HepG2 (cell line): ENCODE results near the gene CFAP45. TPM values are rescaled to one million over a fixed set of nuclear protein-coding genes. Genes with fewer than 3 reads are reported as not detected.

Source experiments
- AGO1 ChIP-seq: fragments of 200-400 bp; formaldehyde crosslinking; IDR thresholded peaks from 2 replicates; pipeline ENCODE4 v1.6.1; 2017; ENCODE audit warnings: mild to moderate bottlenecking, low read depth, low read length, moderate library complexity; ENCODE audit not compliant: poor library complexity, severe bottlenecking
- NFE2L2 ChIP-seq: fragments of 150-350 bp; IDR thresholded peaks from 2 replicates; pipeline ENCODE4 v1.6.1; 2014; ENCODE audit warnings: low read length
- polyA plus RNA-seq, 8 experiments: library from polyadenylated mRNA; depleted of rRNA in 3 of 8; stranded (reverse) in 7 of 8; unstranded in 1 of 8; fragments of >200 nt; fragmentation: Illumina TruSeq in 4 of 8; extraction: Trizol in 4 of 8; gene quantifications; 2 replicates each; pipeline versions ENCODE4 v1.2.1 to v1.2.3, GENCODE V29; 2011 to 2016; ENCODE audit warnings: low read depth in 4 of 8, missing spikeins in 1 of 8, mixed read lengths in 1 of 8; ENCODE audit not compliant: insufficient read depth in 1 of 8
- total RNA-seq, 5 experiments: library from RNA; depleted of rRNA; stranded (reverse); fragments of >200 nt; fragmentation: Illumina TruSeq; extraction: Trizol; gene quantifications; 2 replicates each; pipeline ENCODE4 v1.2.3, GENCODE V29; 2016; ENCODE audit warnings: low read depth in 1 of 5
- TF ChIP-seq, protein P1 (sequence below), 2 experiments: fragments of 450-650 bp in 1 of 2; sonication (generic) in 1 of 2; formaldehyde crosslinking in 1 of 2; IDR thresholded peaks; 2 replicates each; pipeline versions ENCODE4 v1.6.1 to v1.8.0; 2016 to 2022; ENCODE audit warnings: antibody characterized with exemption in 1 of 2, mild to moderate bottlenecking in 1 of 2, missing genetic modification reagents in 1 of 2
- TF ChIP-seq, protein P2 (sequence below): sonication (generic); formaldehyde crosslinking; IDR thresholded peaks from 2 replicates; pipeline ENCODE4 v1.9.0; 2021; ENCODE audit warnings: missing genetic modification reagents, borderline replicate concordance

CFAP45 gene
- total and polyA plus RNA-seq, 2 of the 13 experiments (the other 11 are each of a cell fraction or from before 2014, with no cell fraction given): not detected

GRCh38 chr1:159914252-159915018 lies 14.5 kb upstream of the CFAP45 start (continued):
- TF ChIP-seq, protein P1, sequence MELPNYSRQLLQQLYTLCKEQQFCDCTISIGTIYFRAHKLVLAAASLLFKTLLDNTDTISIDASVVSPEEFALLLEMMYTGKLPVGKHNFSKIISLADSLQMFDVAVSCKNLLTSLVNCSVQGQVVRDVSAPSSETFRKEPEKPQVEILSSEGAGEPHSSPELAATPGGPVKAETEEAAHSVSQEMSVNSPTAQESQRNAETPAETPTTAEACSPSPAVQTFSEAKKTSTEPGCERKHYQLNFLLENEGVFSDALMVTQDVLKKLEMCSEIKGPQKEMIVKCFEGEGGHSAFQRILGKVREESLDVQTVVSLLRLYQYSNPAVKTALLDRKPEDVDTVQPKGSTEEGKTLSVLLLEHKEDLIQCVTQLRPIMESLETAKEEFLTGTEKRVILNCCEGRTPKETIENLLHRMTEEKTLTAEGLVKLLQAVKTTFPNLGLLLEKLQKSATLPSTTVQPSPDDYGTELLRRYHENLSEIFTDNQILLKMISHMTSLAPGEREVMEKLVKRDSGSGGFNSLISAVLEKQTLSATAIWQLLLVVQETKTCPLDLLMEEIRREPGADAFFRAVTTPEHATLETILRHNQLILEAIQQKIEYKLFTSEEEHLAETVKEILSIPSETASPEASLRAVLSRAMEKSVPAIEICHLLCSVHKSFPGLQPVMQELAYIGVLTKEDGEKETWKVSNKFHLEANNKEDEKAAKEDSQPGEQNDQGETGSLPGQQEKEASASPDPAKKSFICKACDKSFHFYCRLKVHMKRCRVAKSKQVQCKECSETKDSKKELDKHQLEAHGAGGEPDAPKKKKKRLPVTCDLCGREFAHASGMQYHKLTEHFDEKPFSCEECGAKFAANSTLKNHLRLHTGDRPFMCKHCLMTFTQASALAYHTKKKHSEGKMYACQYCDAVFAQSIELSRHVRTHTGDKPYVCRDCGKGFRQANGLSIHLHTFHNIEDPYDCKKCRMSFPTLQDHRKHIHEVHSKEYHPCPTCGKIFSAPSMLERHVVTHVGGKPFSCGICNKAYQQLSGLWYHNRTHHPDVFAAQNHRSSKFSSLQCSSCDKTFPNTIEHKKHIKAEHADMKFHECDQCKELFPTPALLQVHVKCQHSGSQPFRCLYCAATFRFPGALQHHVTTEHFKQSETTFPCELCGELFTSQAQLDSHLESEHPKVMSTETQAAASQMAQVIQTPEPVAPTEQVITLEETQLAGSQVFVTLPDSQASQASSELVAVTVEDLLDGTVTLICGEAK (IDR thresholded peaks at IDR 0.05): no peak
- TF ChIP-seq, protein P1 (CRISPR knock-in tag; IDR thresholded peaks at IDR 0.05): no peak
- TF ChIP-seq, protein P2, sequence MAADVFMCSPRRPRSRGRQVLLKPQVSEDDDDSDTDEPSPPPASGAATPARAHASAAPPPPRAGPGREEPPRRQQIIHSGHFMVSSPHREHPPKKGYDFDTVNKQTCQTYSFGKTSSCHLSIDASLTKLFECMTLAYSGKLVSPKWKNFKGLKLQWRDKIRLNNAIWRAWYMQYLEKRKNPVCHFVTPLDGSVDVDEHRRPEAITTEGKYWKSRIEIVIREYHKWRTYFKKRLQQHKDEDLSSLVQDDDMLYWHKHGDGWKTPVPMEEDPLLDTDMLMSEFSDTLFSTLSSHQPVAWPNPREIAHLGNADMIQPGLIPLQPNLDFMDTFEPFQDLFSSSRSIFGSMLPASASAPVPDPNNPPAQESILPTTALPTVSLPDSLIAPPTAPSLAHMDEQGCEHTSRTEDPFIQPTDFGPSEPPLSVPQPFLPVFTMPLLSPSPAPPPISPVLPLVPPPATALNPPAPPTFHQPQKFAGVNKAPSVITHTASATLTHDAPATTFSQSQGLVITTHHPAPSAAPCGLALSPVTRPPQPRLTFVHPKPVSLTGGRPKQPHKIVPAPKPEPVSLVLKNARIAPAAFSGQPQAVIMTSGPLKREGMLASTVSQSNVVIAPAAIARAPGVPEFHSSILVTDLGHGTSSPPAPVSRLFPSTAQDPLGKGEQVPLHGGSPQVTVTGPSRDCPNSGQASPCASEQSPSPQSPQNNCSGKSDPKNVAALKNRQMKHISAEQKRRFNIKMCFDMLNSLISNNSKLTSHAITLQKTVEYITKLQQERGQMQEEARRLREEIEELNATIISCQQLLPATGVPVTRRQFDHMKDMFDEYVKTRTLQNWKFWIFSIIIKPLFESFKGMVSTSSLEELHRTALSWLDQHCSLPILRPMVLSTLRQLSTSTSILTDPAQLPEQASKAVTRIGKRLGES (CRISPR knock-in tag): no peak
- TF ChIP-seq AGO1 (no peak), NFE2L2 (no peak)
